Retinal pigment epithelial cell (primary cell): ENCODE results near the gene AGPAT3.

ENCODE experiments used
- DNase-seq: peaks from one replicate; pipeline ENCODE4 v3.0.0-alpha.2; 2010; ENCODE audit warnings: low read depth
- H3K4me3 ChIP-seq: 2 replicates; pipeline ENCODE4 v1.5.1; 2011; ENCODE audit warnings: mild to moderate bottlenecking, low read length, control low read depth, moderate library complexity
- TF ChIP-seq, protein P1 (sequence below): conservative IDR thresholded peaks from 2 replicates; pipeline ENCODE4 v1.5.1; 2011; ENCODE audit warnings: low read depth, low read length, control low read depth, inconsistent platforms

AGPAT3 gene

DNA sequence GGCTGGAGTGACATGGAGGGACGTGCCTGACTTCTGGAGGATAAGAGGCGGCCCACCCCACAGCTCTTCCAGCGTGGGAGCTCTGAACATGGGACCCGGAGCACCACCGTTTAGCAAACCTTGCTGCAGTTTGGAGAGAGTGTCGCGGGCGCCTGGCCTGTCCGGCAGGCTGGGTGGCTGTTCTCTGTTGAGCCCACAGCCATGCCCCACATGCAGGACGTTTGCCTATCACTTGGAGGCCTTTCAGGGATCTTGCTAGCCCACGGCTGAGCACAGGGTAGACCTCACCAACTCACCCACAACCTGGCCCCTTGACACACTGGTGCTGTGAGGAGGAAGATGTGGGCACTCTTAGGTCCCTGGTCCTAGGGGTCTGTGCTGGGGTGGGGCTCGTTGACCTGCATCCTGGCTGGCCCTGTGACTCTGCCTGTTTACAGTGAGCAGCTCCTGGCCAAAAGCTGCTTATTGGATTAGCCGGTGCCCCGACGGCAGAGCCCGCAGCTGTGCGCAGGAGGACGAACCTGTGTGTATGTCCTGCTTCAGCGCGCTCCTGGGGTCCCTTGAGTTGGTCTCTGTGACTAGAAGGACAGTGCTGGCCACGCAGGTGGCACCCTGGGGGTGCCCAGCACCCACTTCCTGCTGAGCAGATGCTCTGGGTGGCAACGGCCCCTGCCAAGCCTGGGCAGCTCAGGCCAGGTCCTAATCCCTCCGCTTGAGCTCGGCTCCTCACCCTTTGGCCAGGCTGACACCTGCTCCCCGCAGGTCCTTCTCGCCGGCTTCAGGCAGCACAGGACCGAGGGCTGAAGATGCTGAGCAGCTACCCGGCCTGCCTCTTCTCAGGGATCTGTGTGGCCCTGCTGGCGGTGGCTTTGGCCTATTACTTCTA, 74.7 kb downstream of the AGPAT3 start:
- H3K4me3 ChIP-seq: no peak overlapping the region
- no peak for DNase-seq
- TF ChIP-seq, protein P1, sequence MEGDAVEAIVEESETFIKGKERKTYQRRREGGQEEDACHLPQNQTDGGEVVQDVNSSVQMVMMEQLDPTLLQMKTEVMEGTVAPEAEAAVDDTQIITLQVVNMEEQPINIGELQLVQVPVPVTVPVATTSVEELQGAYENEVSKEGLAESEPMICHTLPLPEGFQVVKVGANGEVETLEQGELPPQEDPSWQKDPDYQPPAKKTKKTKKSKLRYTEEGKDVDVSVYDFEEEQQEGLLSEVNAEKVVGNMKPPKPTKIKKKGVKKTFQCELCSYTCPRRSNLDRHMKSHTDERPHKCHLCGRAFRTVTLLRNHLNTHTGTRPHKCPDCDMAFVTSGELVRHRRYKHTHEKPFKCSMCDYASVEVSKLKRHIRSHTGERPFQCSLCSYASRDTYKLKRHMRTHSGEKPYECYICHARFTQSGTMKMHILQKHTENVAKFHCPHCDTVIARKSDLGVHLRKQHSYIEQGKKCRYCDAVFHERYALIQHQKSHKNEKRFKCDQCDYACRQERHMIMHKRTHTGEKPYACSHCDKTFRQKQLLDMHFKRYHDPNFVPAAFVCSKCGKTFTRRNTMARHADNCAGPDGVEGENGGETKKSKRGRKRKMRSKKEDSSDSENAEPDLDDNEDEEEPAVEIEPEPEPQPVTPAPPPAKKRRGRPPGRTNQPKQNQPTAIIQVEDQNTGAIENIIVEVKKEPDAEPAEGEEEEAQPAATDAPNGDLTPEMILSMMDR: no peak

DNA sequence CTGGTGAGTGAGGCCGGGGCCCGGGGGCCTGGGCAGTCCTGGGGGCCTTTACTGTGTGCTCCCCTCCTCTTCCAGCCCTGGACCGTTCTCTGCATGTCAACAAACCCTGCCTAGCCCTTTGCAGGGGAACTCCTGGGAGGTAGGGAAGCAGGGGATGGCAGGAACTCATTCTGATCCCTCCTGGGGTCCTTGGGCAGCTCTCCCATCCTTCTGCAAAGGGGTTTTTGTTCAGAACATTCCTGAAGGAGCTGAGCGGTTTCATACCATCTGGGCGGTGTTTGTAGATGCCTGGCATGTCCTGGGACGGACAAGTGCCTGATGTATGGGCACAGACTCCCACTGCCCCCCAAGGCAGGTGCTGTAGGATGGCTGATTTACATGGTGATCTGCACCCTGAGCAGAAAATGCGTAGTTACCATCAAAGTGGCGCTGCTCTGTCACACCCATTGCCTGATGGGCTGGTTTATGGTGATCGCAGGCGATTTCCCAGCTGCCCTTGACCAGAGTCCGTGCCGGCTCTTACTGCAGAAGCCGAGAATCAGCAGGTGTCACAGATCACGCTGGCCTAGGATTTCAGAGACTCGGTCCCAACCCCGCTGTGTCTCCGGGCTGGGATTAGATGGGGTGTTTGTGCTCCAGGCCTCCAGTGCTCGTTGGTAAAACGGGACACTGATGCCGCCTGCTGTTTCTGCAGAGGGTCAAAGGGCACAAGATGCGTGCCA, 75.5 kb downstream of the AGPAT3 start:
- no peak overlapping the region for H3K4me3 ChIP-seq
- TF ChIP-seq, protein P1: no peak
- DNase-seq: no peak

DNA sequence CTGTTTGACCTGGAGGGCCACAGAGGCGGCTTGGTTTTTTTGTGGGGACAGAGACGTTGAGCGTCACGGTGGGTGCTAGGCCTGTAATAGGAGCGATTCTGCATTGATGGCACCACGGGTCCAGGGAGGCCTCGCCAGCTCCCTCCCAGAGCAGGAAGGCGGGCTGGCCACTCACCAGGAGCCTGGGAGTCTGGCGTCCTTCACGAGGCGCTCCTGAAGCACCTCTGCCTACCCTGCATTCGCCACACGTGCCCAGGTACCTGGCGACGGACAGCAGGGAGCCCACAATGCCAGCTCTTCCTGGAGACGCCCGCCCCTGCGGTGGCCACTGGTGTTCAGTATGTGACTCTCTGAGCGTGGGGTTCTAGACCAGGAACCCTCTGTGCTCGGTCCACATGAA, 77.2 kb downstream of the AGPAT3 start:
- H3K4me3 ChIP-seq: no peak overlapping the region
- TF ChIP-seq, protein P1: no peak
- DNase-seq: no peak

DNA sequence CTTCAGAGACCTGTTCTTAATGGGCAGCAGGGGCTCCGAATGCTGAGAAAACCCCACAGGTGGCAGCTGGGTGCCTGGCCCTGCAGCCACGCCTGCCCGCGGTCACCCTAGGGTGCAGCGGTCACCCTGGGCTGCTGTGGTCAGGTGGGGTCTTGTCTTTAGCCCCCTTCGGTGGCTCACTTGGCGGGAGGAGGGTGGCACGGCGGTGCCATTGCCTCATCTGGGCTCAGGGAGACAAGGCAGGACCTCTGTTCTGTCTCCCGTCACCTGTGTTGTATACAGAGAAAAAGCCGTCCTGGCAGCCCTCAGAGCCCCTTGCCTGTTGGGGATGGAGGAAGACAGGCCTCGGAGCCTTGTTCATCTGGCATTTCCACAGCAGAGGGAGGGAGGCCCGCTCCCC, 77.6 kb downstream of the AGPAT3 start:
- TF ChIP-seq, protein P1: no peak
- no peak for DNase-seq
- H3K4me3 ChIP-seq: no peak overlapping the region

DNA sequence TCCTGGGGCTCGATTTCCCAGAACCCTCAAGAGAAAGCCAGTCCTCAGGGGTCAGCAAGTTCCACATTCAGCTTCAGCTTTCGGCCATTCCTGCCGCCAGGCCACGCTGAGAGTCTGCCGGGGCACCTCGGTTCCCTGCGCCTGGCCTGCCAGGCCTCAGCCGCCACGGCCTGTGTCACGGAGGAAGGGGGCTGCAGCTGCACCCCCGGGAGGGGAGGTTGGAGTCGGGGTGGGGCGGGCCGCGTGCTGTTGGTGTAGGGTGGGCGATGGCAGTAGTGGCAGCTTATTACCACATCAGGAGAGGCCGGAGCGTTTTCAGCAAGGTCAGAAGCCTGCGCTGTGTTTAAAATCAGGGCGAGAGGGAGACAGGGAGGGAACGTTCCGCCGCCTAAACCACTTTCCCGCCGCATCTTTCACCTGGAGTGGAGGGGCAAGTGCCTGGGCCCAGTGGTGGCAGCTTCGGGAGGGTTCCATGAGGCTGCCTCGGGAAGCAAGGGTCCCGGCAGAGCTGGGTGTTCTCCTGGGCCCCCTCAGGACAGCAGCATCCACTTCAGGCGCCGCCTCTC, 78.6 kb downstream of the AGPAT3 start:
- no peak for DNase-seq
- TF ChIP-seq, protein P1: no peak
- no peak overlapping the region for H3K4me3 ChIP-seq

DNA sequence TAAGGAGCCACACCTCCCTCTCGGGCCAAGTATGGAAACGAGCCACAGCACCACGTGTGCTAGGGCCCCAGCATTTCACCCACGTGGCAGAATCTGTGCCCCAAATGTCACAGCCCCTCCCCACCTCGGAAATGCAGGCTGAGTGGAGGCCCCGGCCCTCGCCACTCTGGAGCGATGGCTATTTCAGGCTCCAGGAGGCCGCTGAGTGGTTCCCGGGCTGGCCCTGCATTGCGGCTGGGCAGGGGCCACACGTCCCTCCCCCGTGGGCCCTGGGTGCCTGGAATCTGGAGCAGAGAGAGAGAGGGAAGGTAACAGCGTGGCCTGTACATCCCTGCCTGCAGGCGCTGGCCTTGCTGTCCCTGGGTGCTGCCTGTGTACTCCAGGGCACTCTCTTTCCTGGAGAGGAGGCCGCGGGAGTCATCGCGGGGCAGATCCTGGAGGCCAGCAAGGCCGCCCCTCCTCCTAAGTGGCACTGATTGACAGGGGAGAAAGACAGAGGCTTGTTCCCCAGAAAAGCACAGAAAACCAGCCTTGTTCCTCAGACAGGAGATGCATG, 79.1 kb downstream of the AGPAT3 start:
- no peak overlapping the region for H3K4me3 ChIP-seq
- TF ChIP-seq, protein P1: no peak
- no peak for DNase-seq
